H1 (cell line): ENCODE measurements around the gene TEX38. TPM values are rescaled to one million over a fixed set of nuclear protein-coding genes. Genes with fewer than 3 reads are reported as not detected.

ENCODE experiments used
- CTCF ChIA-PET: fragments of 300-600 bp; sonication (Branson Sonifier 250); formaldehyde crosslinking; loops from one replicate; lab custom pipeline; 2021; ENCODE audit not compliant: partially characterized antibody; lab: Charles Lee
- POLR2A ChIA-PET: fragments of 300-600 bp; sonication (Branson Sonifier 250); formaldehyde crosslinking; loops from one replicate; lab custom pipeline; 2021; ENCODE audit warnings: inconsistent platforms; ENCODE audit not compliant: partially characterized antibody; lab: Charles Lee
- DNase-seq, 2 experiments: peaks; one replicate each; pipeline versions ENCODE4 v3.0.0 to v3.0.0-alpha.2; 2010 to 2022; ENCODE audit warnings: low spot score in 2 of 2, low read depth in 1 of 2, mixed read lengths in 1 of 2
- FAIRE-seq: peaks from 2 replicates; lab custom pipeline; 2011; peaks lifted over from hg19 to GRCh38; lab: Jason Lieb, UNC
- H2AFZ ChIP-seq: 2 replicates; pipeline ENCODE4 v1.8.1; 2012; ENCODE audit warnings: low read length, inconsistent platforms
- H2AK5ac ChIP-seq: 2 replicates; pipeline ENCODE4 v1.6.1; 2013; ENCODE audit warnings: low read depth, low read length
- H2BK120ac ChIP-seq: replicated peaks from 2 replicates; pipeline ENCODE3; 2013; ENCODE audit warnings: low read depth, low read length, inconsistent platforms
- H2BK12ac ChIP-seq: 2 replicates; pipeline ENCODE4 v1.6.1; 2013; ENCODE audit warnings: low read depth, low read length
- H2BK15ac ChIP-seq: 2 replicates; pipeline ENCODE4 v1.6.1; 2013; ENCODE audit warnings: low read length
- H2BK20ac ChIP-seq: 2 replicates; pipeline ENCODE4 v1.6.1; 2013; ENCODE audit warnings: low read length
- H2BK5ac ChIP-seq: 2 replicates; pipeline ENCODE4 v1.6.1; 2013; ENCODE audit warnings: low read depth, low read length
- H3K14ac ChIP-seq: 2 replicates; pipeline ENCODE4 v1.6.1; 2013; ENCODE audit warnings: inconsistent platforms; ENCODE audit not compliant: insufficient read length
- H3K18ac ChIP-seq: 2 replicates; pipeline ENCODE4 v1.6.1; 2013; ENCODE audit warnings: low read length; ENCODE audit errors: extremely low read depth
- H3K23ac ChIP-seq: 2 replicates; pipeline ENCODE4 v1.6.1; 2013; ENCODE audit warnings: inconsistent platforms; ENCODE audit not compliant: insufficient read length
- H3K23me2 ChIP-seq: 2 replicates; pipeline ENCODE4 v1.6.1; 2013; ENCODE audit warnings: low read depth, low read length
- H3K27ac ChIP-seq: 2 replicates; pipeline ENCODE4 v1.6.1; 2011; ENCODE audit warnings: low read depth, low read length, inconsistent platforms
- H3K27me3 ChIP-seq, 4 experiments: replicated peaks in 1 of 4; 1 replicate in 1 of 4; 2 replicates in 3 of 4; pipeline versions ENCODE4 v1.6.1 to v1.8.1; 2011 to 2013; ENCODE audit warnings: low read length in 3 of 4, mild to moderate bottlenecking in 3 of 4, inconsistent platforms in 2 of 4, mixed read lengths in 2 of 4, moderate library complexity in 1 of 4; ENCODE audit not compliant: control insufficient read depth in 3 of 4, insufficient read depth in 3 of 4; ENCODE audit errors: extremely low read depth in 1 of 4
- H3K36me3 ChIP-seq, 4 experiments: 2 replicates each; pipeline versions ENCODE4 v1.6.1 to v1.8.1; 2011 to 2013; ENCODE audit warnings: mild to moderate bottlenecking in 4 of 4, low read length in 3 of 4, moderate library complexity in 2 of 4, control low read depth in 1 of 4, inconsistent platforms in 1 of 4; ENCODE audit not compliant: insufficient read depth in 4 of 4, control insufficient read depth in 2 of 4
- H3K4ac ChIP-seq: replicated peaks from 2 replicates; pipeline ENCODE3; 2013; ENCODE audit warnings: low read length, low read depth, mixed read lengths, inconsistent platforms; ENCODE audit not compliant: insufficient read length
- H3K4me1 ChIP-seq, 4 experiments: replicated peaks in 1 of 4; 1 replicate in 1 of 4; 2 replicates in 3 of 4; pipeline versions ENCODE4 v1.6.1 to v1.8.1; 2011 to 2013; ENCODE audit warnings: low read length in 3 of 4, inconsistent platforms in 2 of 4, mixed read lengths in 1 of 4; ENCODE audit not compliant: insufficient read depth in 4 of 4, control insufficient read depth in 3 of 4
- H3K4me2 ChIP-seq, 2 experiments: 2 replicates each; pipeline versions ENCODE4 v1.6.1 to v1.8.1; 2011 to 2013; ENCODE audit warnings: low read depth in 2 of 2, low read length in 2 of 2, control low read depth in 1 of 2, inconsistent platforms in 1 of 2, mild to moderate bottlenecking in 1 of 2; ENCODE audit not compliant: insufficient read depth in 1 of 2
- H3K4me3 ChIP-seq, 4 experiments: fragments of 200-600, 300-600 bp in 1 of 4; sonication (generic), shearing (Covaris generic), sonication (Bioruptor Twin) in 1 of 4; 2 replicates each; pipeline versions ENCODE4 v1.5.1 to v1.8.1; 2011 to 2016; ENCODE audit warnings: low read length in 4 of 4, low read depth in 3 of 4, control low read depth in 2 of 4, inconsistent platforms in 2 of 4, mild to moderate bottlenecking in 2 of 4, mixed read lengths in 1 of 4, moderate library complexity in 1 of 4; ENCODE audit not compliant: insufficient read depth in 2 of 4; ENCODE audit errors: extremely low read depth in 1 of 4
- H3K56ac ChIP-seq: replicated peaks from 2 replicates; pipeline ENCODE3; 2013; ENCODE audit warnings: low read depth, mild to moderate bottlenecking, mixed read lengths, low read length, inconsistent platforms; ENCODE audit not compliant: insufficient read length
- H3K79me1 ChIP-seq: 2 replicates; pipeline ENCODE4 v1.6.1; 2013; ENCODE audit warnings: low read depth, low read length, control low read depth
- H3K79me2 ChIP-seq, 2 experiments: 2 replicates each; pipeline versions ENCODE4 v1.6.1 to v1.8.1; 2012 to 2013; ENCODE audit warnings: low read length in 2 of 2, mild to moderate bottlenecking in 2 of 2, inconsistent platforms in 1 of 2; ENCODE audit not compliant: insufficient read depth in 2 of 2, control insufficient read depth in 1 of 2
- H3K9ac ChIP-seq, 4 experiments: replicated peaks in 1 of 4; 1 replicate in 1 of 4; 2 replicates in 3 of 4; pipeline versions ENCODE4 v1.6.1 to v1.8.1; 2011 to 2013; ENCODE audit warnings: low read depth in 3 of 4, low read length in 3 of 4, control low read depth in 2 of 4, mild to moderate bottlenecking in 2 of 4, moderate library complexity in 2 of 4, inconsistent platforms in 1 of 4; ENCODE audit errors: extremely low read depth in 1 of 4
- H3K9me3 ChIP-seq, 2 experiments: 2 replicates each; pipeline versions ENCODE4 v1.6.1 to v1.8.1; 2012 to 2013; ENCODE audit warnings: mild to moderate bottlenecking in 2 of 2, moderate library complexity in 2 of 2, control low read depth in 1 of 2, inconsistent platforms in 1 of 2, low read depth in 1 of 2, low read length in 1 of 2, mixed read lengths in 1 of 2; ENCODE audit not compliant: insufficient read depth in 2 of 2
- H4K20me1 ChIP-seq, 2 experiments: replicated peaks in 1 of 2; 2 replicates each; pipeline versions ENCODE3 to v1.8.1; 2011 to 2013; ENCODE audit warnings: inconsistent platforms in 2 of 2, low read length in 2 of 2, mild to moderate bottlenecking in 1 of 2; ENCODE audit not compliant: insufficient read depth in 2 of 2, control insufficient read depth in 1 of 2
- H4K5ac ChIP-seq: 2 replicates; pipeline ENCODE4 v1.6.1; 2013; ENCODE audit warnings: low read length, low read depth, mixed read lengths, inconsistent platforms; ENCODE audit not compliant: insufficient read length
- H4K8ac ChIP-seq: 2 replicates; pipeline ENCODE4 v1.8.0; 2013; ENCODE audit warnings: mild to moderate bottlenecking, moderate library complexity, low read length, inconsistent platforms; ENCODE audit not compliant: insufficient read depth; ENCODE audit errors: extremely low read depth
- H4K91ac ChIP-seq: replicated peaks from 2 replicates; pipeline ENCODE3; 2013; ENCODE audit warnings: low read length, mixed read lengths, inconsistent platforms; ENCODE audit not compliant: insufficient read length
- BACH1 ChIP-seq: IDR thresholded peaks from 2 replicates; pipeline ENCODE4 v1.6.1; 2012; ENCODE audit warnings: low read length, improper control_type of control experiment
- WGBS, 2 experiments: shearing (Covaris generic) in 1 of 2; methylation state at CpG; one replicate each; pipeline versions ENCODE4 v1.1.6 to v1.1.7; 2013 to 2015; ENCODE audit warnings: low lambda C conversion rate in 2 of 2, mixed read lengths in 2 of 2, inconsistent platforms in 1 of 2, low coverage in 1 of 2, missing lambda C conversion rate in 1 of 2; ENCODE audit not compliant: insufficient replicate concordance in 2 of 2, insufficient coverage in 1 of 2, insufficient read length in 1 of 2; ENCODE audit errors: extremely low coverage in 1 of 2, missing lambda C conversion rate in 1 of 2; 5-methylcytosine and 5-hydroxymethylcytosine counted together
- polyA plus RNA-seq, 7 experiments: library from polyadenylated mRNA; depleted of rRNA in 3 of 7; stranded (reverse) in 5 of 7; unstranded in 2 of 7; fragments of >200 nt in 5 of 7; fragments of 200-250 nt in 2 of 7; gene quantifications; 1 replicate in 5 of 7; 2 replicates in 1 of 7; 4 replicates in 1 of 7; pipeline versions ENCODE4 v1.2.1 to v1.2.3, GENCODE V29; 2011 to 2013; ENCODE audit warnings: missing spikeins in 2 of 7, mixed read lengths in 2 of 7
- total RNA-seq: library from RNA; stranded (reverse); fragmentation: NEBNext Ultra II Directional; extraction: Animal tissue kit (Norgen Biotek cat#: 25700); gene quantifications from 2 replicates; pipeline ENCODE4 v1.2.1, GENCODE V29; 2021

Gene TEX38
- total and polyA plus RNA-seq, 2 of the 8 experiments (the other 6 are each of a cell fraction or from before 2014, with no cell fraction given) = 0.33 TPM; not detected in 1

GRCh38 chr1:46721204-46721603 lies 49.5 kb downstream of the TEX38 start:
- no peak for FAIRE-seq
- H2BK15ac ChIP-seq = no peak overlapping the region
- H3K23ac ChIP-seq = no peak overlapping the region
- H3K56ac ChIP-seq = no peak overlapping the region
- peaks cover 5 to 25% (median 11%) of the 10 kb centered on the region in 4 experiments for H3K4me1 ChIP-seq
- no peak for DNase-seq
- H3K4me2 ChIP-seq = no peak overlapping the region
- peaks cover 5 to 6% of the 10 kb centered on the region in 2 experiments for H4K20me1 ChIP-seq
- 84% methylated on average over 1 of the region's 1 CpG; no CpG with 5 or more reads in 1 of the 2 experiments for WGBS, 2 experiments
- no peak overlapping the region for H2BK120ac ChIP-seq
- peaks cover 10% of the 10 kb centered on the region for H3K79me1 ChIP-seq
- H3K4me3 ChIP-seq = no peak overlapping the region
- peaks cover 4% of the 10 kb centered on the region for H3K23me2 ChIP-seq
- H3K27me3 ChIP-seq = no peaks in the 10 kb centered on the region; a peak in 1 of 7 replicates
- H3K27ac ChIP-seq = no peak overlapping the region
- peaks cover 0 to 3% (median 0%) of the 10 kb centered on the region in 4 experiments; a peak in 3 of 8 replicates for H3K36me3 ChIP-seq
- no peaks in the 10 kb centered on the region for H3K9me3 ChIP-seq
- ChIA-PET CTCF (interaction anchor here (0.6 to 1.4 kb wide), 6 partner anchors 17 to 457 kb away, joined by 3 to 4 read pairs (median 4); no protein-coding TSS in a partner anchor), POLR2A (no interaction called here)
- no peak overlapping the region for H2BK12ac ChIP-seq
- H2AFZ ChIP-seq = no peak overlapping the region
- no peak overlapping the region for H2BK5ac ChIP-seq
- H2AK5ac ChIP-seq = no peak overlapping the region
- no peak overlapping the region for H3K14ac ChIP-seq
- H3K4ac ChIP-seq = no peak overlapping the region
- H4K5ac ChIP-seq = no peak overlapping the region
- H3K9ac ChIP-seq = no peak overlapping the region
- no peak overlapping the region for H4K8ac ChIP-seq
- no peak overlapping the region for H3K18ac ChIP-seq
- H4K91ac ChIP-seq = no peak overlapping the region
- no peak overlapping the region for H2BK20ac ChIP-seq
- H3K79me2 ChIP-seq = peaks cover 4 to 23% of the 10 kb centered on the region in 2 experiments; a peak in 3 of 4 replicates
- no peak for TF ChIP-seq BACH1
